Metanephros (tissue), 2 donors: ENCODE data around the gene OXGR1. TPM values are rescaled to one million over a fixed set of nuclear protein-coding genes. Genes with fewer than 3 reads are reported as not detected.

Experiments used
- small RNA-seq: library from RNA; depleted of rRNA; stranded (forward); fragments of <200 nt; gene quantifications from one replicate; pipeline ENCODE3, GENCODE V24; 2014; ENCODE audit warnings: low replicate concordance
- total RNA-seq: library from RNA; depleted of rRNA; stranded (reverse); fragments of >200 nt; gene quantifications from one replicate; pipeline ENCODE4 v1.2.3, GENCODE V29; 2014

The OXGR1 gene
- 2.1 TPM for total RNA-seq

DNA sequence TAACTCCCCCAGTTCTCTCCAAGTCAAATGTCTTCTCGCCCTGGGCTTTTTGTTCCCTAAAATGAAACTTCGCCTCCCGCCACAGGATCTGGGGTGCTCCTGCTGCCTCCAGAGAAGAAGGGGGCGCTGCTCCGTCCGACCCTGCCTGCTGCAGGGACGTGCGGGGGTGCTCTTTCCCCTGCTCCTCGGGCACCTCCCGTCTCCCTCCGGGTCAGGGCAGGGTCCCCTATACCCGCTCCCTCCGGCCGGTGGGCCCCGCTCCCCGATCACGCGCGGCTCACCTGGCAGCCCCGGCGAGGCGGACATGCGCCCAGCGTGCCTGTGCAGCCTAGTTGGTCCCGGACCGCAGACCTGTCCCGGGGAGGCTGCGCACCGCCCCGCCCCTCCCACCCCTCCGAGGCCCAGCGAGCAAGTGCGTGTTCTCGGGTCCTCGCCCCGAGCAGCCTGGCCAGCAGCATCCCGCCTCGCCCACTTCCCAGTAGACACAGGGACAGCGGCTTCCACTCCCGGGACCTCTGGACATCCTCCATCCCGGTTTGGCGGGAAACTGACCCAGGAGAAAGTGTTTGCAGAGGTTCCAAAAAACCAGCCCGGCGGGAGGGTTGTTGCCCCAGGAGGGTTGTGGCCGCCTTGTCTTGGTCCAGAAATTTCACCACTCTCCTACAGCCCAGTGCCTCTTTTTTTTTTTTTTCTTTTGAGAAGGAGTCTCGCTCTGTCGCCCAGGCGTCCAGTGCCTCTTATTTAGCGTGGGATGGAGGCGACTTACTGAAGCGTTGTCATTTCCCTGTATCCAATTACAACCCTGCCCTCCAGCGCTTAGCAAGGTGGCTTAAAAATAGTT is at the start of gene OXGR1:
OXGR1 (minus strand) TSS at position 460 of the 841 bp plus-strand sequence. CDS start 6,717 bp downstream, outside the sequence.

Small RNAs within 50 kb of the gene (small RNA-seq; reads per million reads assigned to genes)
- not detected for gene RN7SKP7

Other genes starting within 250 kb of the OXGR1 start
- 65.6 TPM for gene MBNL2, start 227.9 kb upstream of the OXGR1 start, total RNA-seq